ENCODE results near the gene GPR45. TPM values are rescaled to one million over a fixed set of nuclear protein-coding genes. Genes with fewer than 3 reads are reported as not detected.

Gene GPR45
- total RNA-seq, 4 donors from 2014 or later: not detected

DNA sequence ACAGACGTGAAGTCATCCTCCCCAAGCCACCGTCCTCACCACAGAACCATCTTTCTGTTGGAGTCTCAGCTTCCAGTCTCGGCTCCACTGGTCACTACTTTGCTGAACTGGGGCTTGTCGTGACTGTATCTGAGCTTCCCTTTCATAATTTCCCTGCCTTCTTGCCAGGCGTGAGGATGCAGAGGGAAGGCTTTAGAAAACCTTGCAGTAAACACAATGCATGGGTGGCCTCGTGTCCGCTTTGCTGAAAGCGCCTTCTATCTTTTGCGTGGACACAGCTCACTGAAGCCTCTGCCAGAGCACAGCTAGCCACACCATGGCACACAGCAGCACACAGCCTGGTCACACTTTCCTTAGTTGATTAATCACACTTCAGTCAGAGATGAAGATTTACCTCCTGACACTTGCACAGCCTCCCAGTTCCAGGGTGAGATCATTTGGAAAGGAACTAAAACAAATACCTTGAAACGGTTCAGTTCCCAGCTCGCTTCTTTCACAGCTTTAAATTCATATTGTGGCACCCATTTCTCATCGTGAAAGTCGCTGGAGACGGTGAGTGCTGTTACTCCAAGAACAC is 2.8 kb upstream of the GPR45 start:
- TF ChIP-seq, protein P1, sequence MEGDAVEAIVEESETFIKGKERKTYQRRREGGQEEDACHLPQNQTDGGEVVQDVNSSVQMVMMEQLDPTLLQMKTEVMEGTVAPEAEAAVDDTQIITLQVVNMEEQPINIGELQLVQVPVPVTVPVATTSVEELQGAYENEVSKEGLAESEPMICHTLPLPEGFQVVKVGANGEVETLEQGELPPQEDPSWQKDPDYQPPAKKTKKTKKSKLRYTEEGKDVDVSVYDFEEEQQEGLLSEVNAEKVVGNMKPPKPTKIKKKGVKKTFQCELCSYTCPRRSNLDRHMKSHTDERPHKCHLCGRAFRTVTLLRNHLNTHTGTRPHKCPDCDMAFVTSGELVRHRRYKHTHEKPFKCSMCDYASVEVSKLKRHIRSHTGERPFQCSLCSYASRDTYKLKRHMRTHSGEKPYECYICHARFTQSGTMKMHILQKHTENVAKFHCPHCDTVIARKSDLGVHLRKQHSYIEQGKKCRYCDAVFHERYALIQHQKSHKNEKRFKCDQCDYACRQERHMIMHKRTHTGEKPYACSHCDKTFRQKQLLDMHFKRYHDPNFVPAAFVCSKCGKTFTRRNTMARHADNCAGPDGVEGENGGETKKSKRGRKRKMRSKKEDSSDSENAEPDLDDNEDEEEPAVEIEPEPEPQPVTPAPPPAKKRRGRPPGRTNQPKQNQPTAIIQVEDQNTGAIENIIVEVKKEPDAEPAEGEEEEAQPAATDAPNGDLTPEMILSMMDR (IDR thresholded peaks at IDR 0.05): no peak
- no peak for TF ChIP-seq POLR2A (IDR thresholded peaks at IDR 0.05)
- intact Hi-C loops (cut with DNase I; ENCODE audit: low total_unique reads): loop anchor here (10.0 kb wide), 1 partner anchor 124 kb away; no protein-coding TSS in a partner anchor
- Histone ChIP-seq H3K27ac (no peak overlapping the region), H3K36me3 (no peaks in the 10 kb centered on the region), H3K9me3 (no peaks in the 10 kb centered on the region), H3K4me3 (no peak overlapping the region), H3K27me3 (no peaks in the 10 kb centered on the region), H3K4me1 (no peaks in the 10 kb centered on the region)
- DNase-seq: no peak

DNA sequence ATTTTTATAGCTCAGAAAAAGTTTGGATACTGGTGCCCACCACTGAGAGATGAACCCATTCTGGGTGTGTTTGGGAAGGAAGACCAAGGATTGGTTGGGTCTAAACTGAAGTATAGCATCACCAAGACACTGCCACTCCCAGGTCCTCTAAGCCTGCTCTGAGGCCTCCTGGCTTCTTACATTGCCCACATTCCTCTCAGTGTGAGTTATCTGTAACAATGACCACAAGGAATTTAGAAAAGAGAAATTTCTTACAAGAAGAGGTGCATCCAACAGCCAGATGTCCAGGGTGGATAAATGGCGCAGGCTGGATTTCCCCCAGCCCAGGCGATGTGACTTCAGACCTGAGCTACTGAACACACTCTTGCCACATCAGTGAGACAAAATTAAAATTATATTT is 1.6 kb upstream of the GPR45 start:
- Histone ChIP-seq H3K27me3 (no peaks in the 10 kb centered on the region), H3K36me3 (no peaks in the 10 kb centered on the region), H3K9me3 (no peaks in the 10 kb centered on the region), H3K27ac (no peak overlapping the region), H3K4me1 (no peaks in the 10 kb centered on the region), H3K4me3 (no peak overlapping the region)
- DNase-seq: no peak
- TF ChIP-seq POLR2A (IDR thresholded peaks at IDR 0.05): no peak
- TF ChIP-seq, protein P1 (IDR thresholded peaks at IDR 0.05): no peak
- intact Hi-C loops (cut with DNase I; ENCODE audit: low total_unique reads): loop anchor here (10.0 kb wide), 1 partner anchor 125 kb away; no protein-coding TSS in a partner anchor

DNA sequence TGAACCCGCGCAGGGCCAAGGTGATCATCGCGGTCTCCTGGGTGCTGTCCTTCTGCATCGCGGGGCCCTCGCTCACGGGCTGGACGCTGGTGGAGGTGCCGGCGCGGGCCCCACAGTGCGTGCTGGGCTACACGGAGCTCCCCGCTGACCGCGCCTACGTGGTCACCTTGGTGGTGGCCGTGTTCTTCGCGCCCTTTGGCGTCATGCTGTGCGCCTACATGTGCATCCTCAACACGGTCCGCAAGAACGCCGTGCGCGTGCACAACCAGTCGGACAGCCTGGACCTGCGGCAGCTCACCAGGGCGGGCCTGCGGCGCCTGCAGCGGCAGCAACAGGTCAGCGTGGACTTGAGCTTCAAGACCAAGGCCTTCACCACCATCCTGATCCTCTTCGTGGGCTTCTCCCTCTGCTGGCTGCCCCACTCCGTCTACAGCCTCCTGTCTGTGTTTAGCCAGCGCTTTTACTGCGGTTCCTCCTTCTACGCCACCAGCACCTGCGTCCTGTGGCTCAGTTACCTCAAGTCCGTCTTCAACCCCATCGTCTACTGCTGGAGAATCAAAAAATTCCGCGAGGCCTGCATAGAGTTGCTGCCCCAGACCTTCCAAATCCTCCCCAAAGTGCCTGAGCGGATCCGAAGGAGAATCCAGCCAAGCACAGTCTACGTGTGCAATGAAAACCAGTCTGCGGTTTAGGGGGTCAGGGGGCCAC is 897 bp downstream of the GPR45 start:
- H3K27ac ChIP-seq: no peak overlapping the region
- no peaks in the 10 kb centered on the region for H3K27me3 ChIP-seq
- TF ChIP-seq, protein P1 (IDR thresholded peaks at IDR 0.05): no peak
- TF ChIP-seq POLR2A (IDR thresholded peaks at IDR 0.05): no peak
- no peaks in the 10 kb centered on the region for H3K36me3 ChIP-seq
- intact Hi-C loops (cut with DNase I; ENCODE audit: low total_unique reads): no loop called here
- no peaks in the 10 kb centered on the region for H3K4me1 ChIP-seq
- H3K9me3 ChIP-seq: no peaks in the 10 kb centered on the region
- no peak overlapping the region for H3K4me3 ChIP-seq
- no peak for DNase-seq

DNA sequence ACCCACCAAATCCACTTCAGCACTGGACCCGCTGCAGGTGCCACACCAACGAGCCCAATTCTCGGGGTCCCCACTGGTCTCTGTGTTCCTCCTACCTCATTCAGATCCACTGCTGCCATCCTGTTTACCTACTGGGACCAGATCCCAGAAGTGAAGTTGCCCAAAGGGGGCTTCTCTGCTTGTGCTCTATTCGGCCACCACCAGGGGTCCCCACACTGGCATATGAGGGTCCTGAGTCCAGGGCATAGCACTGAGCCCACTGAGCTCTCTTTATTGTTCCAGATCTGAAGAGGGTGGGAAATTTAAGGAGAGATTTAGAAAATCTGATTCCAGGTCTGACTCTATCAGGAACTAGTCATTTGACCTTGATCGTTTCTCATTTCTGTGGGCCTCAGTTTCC is 2.4 kb downstream of the GPR45 start:
- H3K4me3 ChIP-seq: no peak overlapping the region
- H3K4me1 ChIP-seq: no peaks in the 10 kb centered on the region
- intact Hi-C loops (cut with DNase I; ENCODE audit: low total_unique reads): no loop called here
- H3K27ac ChIP-seq: no peak overlapping the region
- no peaks in the 10 kb centered on the region for H3K9me3 ChIP-seq
- no peaks in the 10 kb centered on the region for H3K27me3 ChIP-seq
- no peaks in the 10 kb centered on the region for H3K36me3 ChIP-seq
- DNase-seq: no peak
- no peak for TF ChIP-seq POLR2A (IDR thresholded peaks at IDR 0.05)
- TF ChIP-seq, protein P1 (IDR thresholded peaks at IDR 0.05): no peak

DNA sequence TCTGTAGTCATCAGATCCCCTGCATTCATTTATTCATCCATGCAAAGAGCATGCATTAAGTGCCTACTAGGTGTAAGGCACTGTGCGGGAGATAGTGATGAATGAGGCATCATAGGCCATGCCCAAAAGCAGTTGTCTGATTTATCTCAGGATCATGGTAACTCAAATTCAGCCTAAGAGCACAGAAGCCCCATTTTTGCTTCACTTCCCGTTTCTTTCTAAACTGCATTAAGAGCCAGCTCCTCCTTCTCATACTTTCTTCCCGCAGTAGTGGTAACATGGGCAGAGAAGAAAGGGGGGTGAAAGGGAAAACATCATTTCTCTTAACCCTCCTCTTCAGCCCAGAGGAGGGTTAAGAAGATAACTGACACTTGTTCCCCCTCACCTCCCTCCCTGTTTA is 2.9 kb downstream of the GPR45 start:
- no peaks in the 10 kb centered on the region for H3K9me3 ChIP-seq
- H3K4me3 ChIP-seq: no peak overlapping the region
- TF ChIP-seq, protein P1 (IDR thresholded peaks at IDR 0.05): no peak
- no peak for TF ChIP-seq POLR2A (IDR thresholded peaks at IDR 0.05)
- intact Hi-C loops (cut with DNase I; ENCODE audit: low total_unique reads): no loop called here
- H3K4me1 ChIP-seq: no peaks in the 10 kb centered on the region
- no peaks in the 10 kb centered on the region for H3K27me3 ChIP-seq
- H3K27ac ChIP-seq: no peak overlapping the region
- no peak for DNase-seq
- no peaks in the 10 kb centered on the region for H3K36me3 ChIP-seq
